Measurements from ENCODE around the gene RNPC3. TPM values are rescaled to one million over a fixed set of nuclear protein-coding genes. Genes with fewer than 3 reads are reported as not detected.

RNPC3 gene
- polyA plus RNA-seq (2014; cell fraction: cytosol; rRNA removed) = 15.8 and 20.8 TPM in 2 replicates
- 69.8 and 78.1 TPM in 2 replicates for polyA plus RNA-seq (2014; cell fraction: nucleus; rRNA removed)

- DNase-seq (ENCODE audit: low spot score) = peak; percentile 88
These were observed at the start of gene RNPC3 for GRCh38 chr1:103525607-103526507. Gene RNPC3 (plus strand): TSS chr1:103525699. CDS start chr1:103526071, 372 bp downstream.

- DNase-seq (ENCODE audit: low spot score) = no peak
These were observed 48.4 kb upstream of the RNPC3 start for GRCh38 chr1:103477101-103477500.

- no peak for DNase-seq (ENCODE audit: low spot score)
These were observed 35.6 kb upstream of the RNPC3 start for GRCh38 chr1:103489935-103490334.

GRCh38 chr1:103492003-103492625, 33.4 kb upstream of the RNPC3 start:
- DNase-seq (ENCODE audit: low spot score) = no peak

GRCh38 chr1:103496014-103496635, 29.4 kb upstream of the RNPC3 start:
- DNase-seq (ENCODE audit: low spot score) = no peak

GRCh38 chr1:103497404-103497803, 28.1 kb upstream of the RNPC3 start:
- no peak for DNase-seq (ENCODE audit: low spot score)

- no peak for DNase-seq (ENCODE audit: low spot score)
These were observed 16.2 kb upstream of the RNPC3 start for GRCh38 chr1:103509250-103509649.

- no peak for DNase-seq (ENCODE audit: low spot score)
These were observed 11.8 kb upstream of the RNPC3 start for GRCh38 chr1:103513711-103514110.

- DNase-seq (ENCODE audit: low spot score) = peak; percentile 50
These were observed 10.5 kb upstream of the RNPC3 start for GRCh38 chr1:103514920-103515503.

GRCh38 chr1:103516283-103516682, 9.2 kb upstream of the RNPC3 start:
- DNase-seq (ENCODE audit: low spot score) = no peak

GRCh38 chr1:103516693-103517092, 8.8 kb upstream of the RNPC3 start:
- DNase-seq (ENCODE audit: low spot score) = no peak

- DNase-seq (ENCODE audit: low spot score) = no peak
These were observed 8.0 kb upstream of the RNPC3 start for GRCh38 chr1:103517380-103518047.

GRCh38 chr1:103520822-103521221, 4.7 kb upstream of the RNPC3 start:
- DNase-seq (ENCODE audit: low spot score) = no peak

- no peak for DNase-seq (ENCODE audit: low spot score)
These were observed 2.2 kb upstream of the RNPC3 start for GRCh38 chr1:103523346-103523745.

- peak; percentile 58 for DNase-seq (ENCODE audit: low spot score)
These were observed 339 bp upstream of the RNPC3 start for GRCh38 chr1:103525114-103525606.

GRCh38 chr1:103527331-103527730, 1.8 kb downstream of the RNPC3 start:
- no peak for DNase-seq (ENCODE audit: low spot score)

GRCh38 chr1:103529746-103530145, 4.2 kb downstream of the RNPC3 start:
- no peak for DNase-seq (ENCODE audit: low spot score)

GRCh38 chr1:103538226-103538625, 12.7 kb downstream of the RNPC3 start:
- DNase-seq (ENCODE audit: low spot score) = no peak

- no peak for DNase-seq (ENCODE audit: low spot score)
These were observed 15.9 kb downstream of the RNPC3 start for GRCh38 chr1:103541431-103541830.

GRCh38 chr1:103546496-103546895, 21.0 kb downstream of the RNPC3 start:
- no peak for DNase-seq (ENCODE audit: low spot score)

GRCh38 chr1:103547840-103548239, 22.3 kb downstream of the RNPC3 start:
- DNase-seq (ENCODE audit: low spot score) = no peak
